Astrocyte of the spinal cord (primary cell): Measurements from ENCODE around the gene TGM4.

Experiments
- DNase-seq: peaks from one replicate; pipeline ENCODE4 v3.0.0; 2011; ENCODE audit warnings: low read depth, low spot score
- H3K4me3 ChIP-seq: 2 replicates; pipeline ENCODE4 v1.5.1; 2011; ENCODE audit warnings: low read depth, mild to moderate bottlenecking, low read length, moderate library complexity
- CTCF ChIP-seq: IDR thresholded peaks from 2 replicates; pipeline ENCODE4 v1.5.1; 2012; ENCODE audit warnings: low read depth, mild to moderate bottlenecking, low read length, inconsistent platforms
- in situ Hi-C: cut with HindIII; loops from 2 replicates; pipeline ENCODE4 v1.10.0; 2017; ENCODE audit warnings: low sequenced_read_pairs

Gene TGM4

GRCh38 chr3:44861412-44862225 lies 12.8 kb upstream of the TGM4 start, which contains the start of gene TMEM42:
Gene TMEM42 (plus strand): TSS chr3:44861912. CDS start chr3:44861925, 13 bp downstream.
- TF ChIP-seq CTCF = peak; percentile 45
- H3K4me3 ChIP-seq = peak within 1 kb of the TSS; percentile 61
- DNase-seq = peak; percentile 93
- in situ Hi-C loops = no loop called here

- H3K4me3 ChIP-seq = peak overlapping the region; percentile 61
- peak; percentile 42 for DNase-seq
- in situ Hi-C loops = no loop called here
- TF ChIP-seq CTCF = no peak
These were observed 12.2 kb upstream of the TGM4 start for GRCh38 chr3:44862226-44862637.

GRCh38 chr3:44865272-44866035 lies 9.0 kb upstream of the TGM4 start:
- H3K4me3 ChIP-seq = no peak overlapping the region
- TF ChIP-seq CTCF = no peak
- in situ Hi-C loops = no loop called here
- peak; percentile 13 for DNase-seq

GRCh38 chr3:44867421-44868111 lies 6.8 kb upstream of the TGM4 start:
- no peak for DNase-seq
- in situ Hi-C loops = no loop called here
- H3K4me3 ChIP-seq = no peak overlapping the region
- no peak for TF ChIP-seq CTCF

- in situ Hi-C loops = no loop called here
- no peak for TF ChIP-seq CTCF
- no peak overlapping the region for H3K4me3 ChIP-seq
- no peak for DNase-seq
These were observed 3.9 kb upstream of the TGM4 start for GRCh38 chr3:44870375-44871061.

- in situ Hi-C loops = no loop called here
These were observed 1.2 kb downstream of the TGM4 start for GRCh38 chr3:44875596-44875995.

More at GRCh38 chr3:44875596-44875995, 1.2 kb downstream of the TGM4 start:
- TF ChIP-seq CTCF = no peak
- H3K4me3 ChIP-seq = no peak overlapping the region
- DNase-seq = no peak
